Left hindlimb (tissue), 1 donor: ENCODE results near the gene SEC24A.
"Not testable (repeated sequence)": the region's sequence is repeated elsewhere in the genome, so short reads cannot be mapped to it uniquely, and the experiment has no call there.

Experiments used
- DNase-seq: peaks from one replicate; pipeline ENCODE4 v3.0.0-alpha.2; 2018

SEC24A gene

DNA sequence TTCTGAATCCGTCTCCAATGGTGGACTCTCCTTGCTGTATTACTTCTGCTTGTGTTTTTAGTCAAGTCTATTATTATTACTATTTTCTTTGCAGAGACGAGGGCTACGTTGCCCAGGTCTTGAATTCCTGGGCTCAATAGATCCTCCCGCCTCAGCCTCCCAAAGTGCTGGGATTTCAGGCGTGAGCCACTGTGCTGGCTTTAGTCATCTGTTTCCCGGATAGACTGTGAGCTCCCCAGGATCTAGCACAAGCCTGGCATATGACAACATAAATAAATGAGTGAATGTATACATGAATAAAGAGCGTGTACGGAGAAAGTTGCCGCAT, 109.6 kb downstream of the SEC24A start:
- DNase-seq = no peak

- DNase-seq = peak; percentile 94
Observed at GRCh38 chr5:134758504-134759341, 110.1 kb downstream of the SEC24A start, which contains the start of gene DDX46. Gene DDX46 (plus strand): TSS chr5:134758779. CDS start chr5:134758939, 160 bp downstream.

GRCh38 chr5:134767528-134768291, 119.1 kb downstream of the SEC24A start:
- DNase-seq = not testable (repeated sequence)

- no peak for DNase-seq
Observed at GRCh38 chr5:134769206-134769605, 120.6 kb downstream of the SEC24A start.

- DNase-seq = no peak
Observed at GRCh38 chr5:134772461-134773125, 124.0 kb downstream of the SEC24A start.

DNA sequence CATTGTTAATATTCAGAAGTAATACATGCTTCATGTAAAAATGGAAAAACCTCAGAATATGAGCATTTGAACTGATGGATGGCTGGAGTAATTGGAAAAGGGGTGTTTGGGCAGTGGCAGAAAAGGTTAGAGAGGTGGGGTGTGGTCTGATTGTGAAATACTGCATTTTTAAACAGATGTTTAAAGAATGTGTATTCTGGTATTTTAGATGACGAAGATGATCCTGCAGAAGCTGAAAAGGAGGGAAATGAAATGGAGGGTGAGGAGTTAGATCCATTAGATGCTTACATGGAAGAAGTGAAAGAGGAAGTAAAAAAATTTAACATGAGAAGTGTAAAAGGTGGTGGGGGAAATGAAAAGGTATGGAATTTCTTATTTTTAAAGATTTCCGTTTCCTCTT, 128.8 kb downstream of the SEC24A start:
- DNase-seq = no peak
